NCI-H1048 (cell line): Measurements from ENCODE around the gene ZNF778.

Source experiments
- DNase-seq: peaks from one replicate; lab custom pipeline; 2025; lab: John Stamatoyannopoulos, UW

The ZNF778 gene

GRCh38 chr16:89277049-89277448 lies 59.5 kb downstream of the ZNF778 start:
- no peak for DNase-seq

- DNase-seq = no peak
Observed at GRCh38 chr16:89277641-89278341, 60.3 kb downstream of the ZNF778 start.

- DNase-seq = no peak
Observed at GRCh38 chr16:89278441-89279240, 61.1 kb downstream of the ZNF778 start.

- no peak for DNase-seq
Observed at GRCh38 chr16:89279666-89280481, 62.4 kb downstream of the ZNF778 start.

GRCh38 chr16:89280546-89281188 lies 63.2 kb downstream of the ZNF778 start:
- DNase-seq = no peak

- DNase-seq = no peak
Observed at GRCh38 chr16:89281189-89281577, 63.7 kb downstream of the ZNF778 start.

GRCh38 chr16:89281829-89282228 lies 64.3 kb downstream of the ZNF778 start:
- DNase-seq = no peak

- no peak for DNase-seq
Observed at GRCh38 chr16:89282523-89282922, 65.0 kb downstream of the ZNF778 start.

- no peak for DNase-seq
Observed at GRCh38 chr16:89283449-89283848, 65.9 kb downstream of the ZNF778 start.

- no peak for DNase-seq
Observed at GRCh38 chr16:89285381-89285780, 67.9 kb downstream of the ZNF778 start.

- no peak for DNase-seq
Observed at GRCh38 chr16:89286096-89286495, 68.6 kb downstream of the ZNF778 start.
